Prostate gland (tissue), 2 donors: Measurements from ENCODE around the gene EIF5.

Source experiments
- CTCF ChIP-seq, 4 experiments: fragments of 200-600 bp in 2 of 4; fragments of 450-650 bp in 2 of 4; sonication (generic) in 2 of 4; IDR thresholded peaks; 1 replicate in 3 of 4; 2 replicates in 1 of 4; pipeline ENCODE4 v1.5.1; 2016 to 2019; ENCODE audit warnings: antibody characterized with exemption in 4 of 4, mild to moderate bottlenecking in 2 of 4, moderate library complexity in 2 of 4
- POLR2A ChIP-seq: fragments of 450-650 bp; IDR thresholded peaks from one replicate; pipeline ENCODE4 v1.6.1; 2016; ENCODE audit warnings: antibody characterized with exemption, mild to moderate bottlenecking
- POLR2AphosphoS5 ChIP-seq: sonication (generic); formaldehyde crosslinking; IDR thresholded peaks from one replicate; pipeline ENCODE4 v1.6.1; 2017; ENCODE audit warnings: antibody characterized with exemption

- TF ChIP-seq POLR2A = no peak
- TF ChIP-seq CTCF (IDR thresholded peaks at IDR 0.05) = no peak
- TF ChIP-seq POLR2AphosphoS5 = no peak
These were observed 56.6 kb downstream of the EIF5 start for GRCh38 chr14:103390605-103391004.
